HFF-Myc (cell line): ENCODE data around the gene C11orf68.

Source experiments
- DNase-seq: peaks from one replicate; pipeline ENCODE4 v3.0.0-alpha.2; 2011; ENCODE audit warnings: low read depth; ENCODE audit errors: extremely low read depth
- H3K4me3 ChIP-seq: replicated peaks from 2 replicates; pipeline ENCODE4 v1.5.1; 2011; ENCODE audit warnings: low read depth, mild to moderate bottlenecking, control low read depth, low read length
- TF ChIP-seq, protein P1 (sequence below): IDR thresholded peaks from 2 replicates; pipeline ENCODE4 v1.5.1; 2012; ENCODE audit warnings: mild to moderate bottlenecking, low read depth, low read length, control low read depth; ENCODE audit errors: missing control alignments

The C11orf68 gene

DNA sequence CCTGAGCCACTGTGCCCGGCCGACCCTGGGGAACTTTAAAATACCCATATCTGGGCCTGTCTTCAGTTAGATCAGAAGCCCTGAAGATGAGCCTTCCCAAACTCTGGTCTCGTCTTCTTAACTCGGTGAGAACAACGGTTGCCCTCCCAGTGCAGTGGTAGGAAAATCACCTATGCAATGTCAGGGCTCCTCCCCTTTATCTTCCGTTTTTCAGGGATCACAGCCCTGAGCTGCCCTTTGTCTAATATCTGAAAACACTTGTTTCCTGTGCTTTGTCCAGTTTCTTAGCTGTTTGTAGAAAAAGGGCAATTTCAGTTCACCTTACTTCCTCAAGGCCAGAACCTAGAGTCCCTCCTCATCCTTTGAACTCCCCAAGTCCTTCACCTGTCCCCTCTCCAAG lies 9.8 kb upstream of the C11orf68 start:
- no peak overlapping the region for H3K4me3 ChIP-seq
- TF ChIP-seq, protein P1, sequence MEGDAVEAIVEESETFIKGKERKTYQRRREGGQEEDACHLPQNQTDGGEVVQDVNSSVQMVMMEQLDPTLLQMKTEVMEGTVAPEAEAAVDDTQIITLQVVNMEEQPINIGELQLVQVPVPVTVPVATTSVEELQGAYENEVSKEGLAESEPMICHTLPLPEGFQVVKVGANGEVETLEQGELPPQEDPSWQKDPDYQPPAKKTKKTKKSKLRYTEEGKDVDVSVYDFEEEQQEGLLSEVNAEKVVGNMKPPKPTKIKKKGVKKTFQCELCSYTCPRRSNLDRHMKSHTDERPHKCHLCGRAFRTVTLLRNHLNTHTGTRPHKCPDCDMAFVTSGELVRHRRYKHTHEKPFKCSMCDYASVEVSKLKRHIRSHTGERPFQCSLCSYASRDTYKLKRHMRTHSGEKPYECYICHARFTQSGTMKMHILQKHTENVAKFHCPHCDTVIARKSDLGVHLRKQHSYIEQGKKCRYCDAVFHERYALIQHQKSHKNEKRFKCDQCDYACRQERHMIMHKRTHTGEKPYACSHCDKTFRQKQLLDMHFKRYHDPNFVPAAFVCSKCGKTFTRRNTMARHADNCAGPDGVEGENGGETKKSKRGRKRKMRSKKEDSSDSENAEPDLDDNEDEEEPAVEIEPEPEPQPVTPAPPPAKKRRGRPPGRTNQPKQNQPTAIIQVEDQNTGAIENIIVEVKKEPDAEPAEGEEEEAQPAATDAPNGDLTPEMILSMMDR, result no peak
- no peak for DNase-seq

DNA sequence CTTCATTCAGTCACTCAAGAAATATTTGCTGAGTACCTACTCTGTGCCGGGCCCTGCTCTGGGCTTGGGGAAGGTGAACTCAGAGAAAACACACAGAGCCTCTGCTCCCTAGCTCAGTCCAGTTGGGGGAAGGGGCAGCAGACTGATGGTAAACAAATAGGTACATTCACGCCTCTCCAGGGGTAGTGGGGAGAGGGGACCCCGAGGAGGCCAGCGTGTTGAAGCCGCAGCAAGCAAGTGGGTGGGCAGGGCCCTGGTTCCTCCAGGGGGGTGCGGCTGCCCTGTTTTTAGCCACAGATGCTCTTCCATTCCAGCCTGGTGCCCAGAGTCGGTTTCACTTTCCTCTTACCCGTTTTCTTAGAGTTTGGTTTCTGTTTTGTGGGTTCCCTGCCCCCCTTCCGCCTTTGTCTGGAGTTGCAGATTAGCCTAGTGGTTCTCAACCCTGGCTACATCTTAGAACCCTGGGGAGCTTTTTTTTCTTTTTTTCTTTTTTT lies 9.1 kb upstream of the C11orf68 start:
- no peak for DNase-seq
- TF ChIP-seq, protein P1, result no peak
- H3K4me3 ChIP-seq, result no peak overlapping the region

DNA sequence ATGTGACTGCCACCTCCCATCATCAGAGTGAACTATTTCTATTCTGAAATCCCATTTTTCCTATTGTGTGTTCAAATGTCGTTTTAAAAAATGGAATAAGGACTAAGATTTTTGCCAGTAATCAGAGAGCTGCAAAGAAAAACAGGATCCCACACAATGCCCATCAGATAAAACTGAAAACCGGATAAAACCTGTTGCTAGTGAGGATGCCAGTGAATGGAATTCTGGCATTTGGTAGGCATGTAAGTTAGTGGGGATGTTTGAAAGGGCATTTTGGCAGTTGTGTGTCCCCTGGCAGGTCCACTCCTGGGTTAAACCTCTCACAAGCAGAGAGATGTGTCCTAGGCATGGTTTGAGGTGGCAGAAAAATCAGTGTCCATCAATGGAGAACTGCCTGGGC lies 6.5 kb upstream of the C11orf68 start:
- DNase-seq, result no peak
- no peak overlapping the region for H3K4me3 ChIP-seq
- TF ChIP-seq, protein P1, result no peak

DNA sequence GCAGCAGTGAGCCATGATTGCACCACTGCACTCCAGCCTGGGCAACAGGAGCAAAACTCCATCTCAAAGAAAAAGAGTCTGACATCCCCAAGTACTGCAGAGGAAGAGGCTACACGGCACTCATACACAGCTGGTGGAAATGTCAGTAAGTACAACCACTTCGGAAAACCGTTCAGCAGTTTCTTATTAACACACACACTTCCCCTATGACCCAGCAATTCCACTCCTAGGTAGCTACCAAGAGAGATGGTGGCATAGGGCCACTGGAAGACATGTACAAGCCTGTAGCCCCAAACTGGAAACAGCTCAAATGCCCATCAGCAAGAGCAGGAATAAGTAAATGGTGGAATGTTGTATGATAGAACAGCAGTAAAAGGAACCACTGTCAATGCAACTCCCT lies 3.7 kb upstream of the C11orf68 start:
- no peak overlapping the region for H3K4me3 ChIP-seq
- TF ChIP-seq, protein P1, result no peak
- DNase-seq, result no peak

DNA sequence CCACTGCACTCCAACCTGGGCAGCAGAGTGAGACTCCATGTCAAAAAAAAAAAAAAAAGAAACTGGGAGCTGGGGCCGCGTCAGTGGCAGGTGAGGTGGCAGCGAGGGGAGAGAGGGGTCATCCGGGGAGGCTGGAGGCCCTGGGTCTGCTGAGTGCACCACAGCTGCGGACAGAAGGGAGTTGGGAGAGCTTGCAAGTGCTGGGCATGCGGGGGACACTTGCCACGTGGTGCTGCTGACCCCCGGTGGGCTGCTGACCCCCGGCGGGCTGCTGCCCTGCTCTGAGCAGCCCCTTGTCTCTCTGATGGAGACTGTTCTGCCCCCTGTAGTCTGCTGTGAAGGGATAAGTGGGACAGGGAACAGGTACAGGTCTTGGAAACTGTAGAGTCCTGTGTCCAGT lies 3.0 kb upstream of the C11orf68 start:
- TF ChIP-seq, protein P1, result no peak
- H3K4me3 ChIP-seq, result no peak overlapping the region
- no peak for DNase-seq

DNA sequence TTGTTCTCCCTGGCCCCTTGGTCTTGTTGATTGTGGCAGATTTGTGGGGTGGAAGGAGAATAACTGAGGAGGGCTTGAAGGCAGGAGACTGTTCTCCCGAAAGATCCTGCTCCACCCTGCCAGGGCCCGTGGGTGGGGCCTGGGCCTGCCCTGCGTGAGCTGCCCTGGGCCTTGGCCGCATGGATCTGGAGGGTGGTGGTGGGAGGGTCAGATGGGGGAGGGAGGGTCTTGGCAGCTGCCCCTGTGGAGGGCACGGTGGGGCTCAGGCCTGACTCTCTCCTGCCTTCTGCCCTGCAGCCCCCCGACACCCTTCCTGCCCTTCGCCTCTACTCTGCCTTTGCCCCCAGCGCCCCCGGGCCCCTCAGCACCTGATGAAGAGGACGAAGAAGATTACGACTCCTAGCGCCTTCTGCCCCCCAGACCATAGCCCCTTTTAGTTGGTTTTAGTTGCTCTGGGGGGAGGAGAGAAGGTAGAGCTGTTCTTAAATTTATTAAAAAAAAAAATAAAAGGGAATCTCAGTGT lies 2.2 kb upstream of the C11orf68 start:
- no peak for DNase-seq
- H3K4me3 ChIP-seq, result peak overlapping the region; percentile 78
- TF ChIP-seq, protein P1, result no peak

DNA sequence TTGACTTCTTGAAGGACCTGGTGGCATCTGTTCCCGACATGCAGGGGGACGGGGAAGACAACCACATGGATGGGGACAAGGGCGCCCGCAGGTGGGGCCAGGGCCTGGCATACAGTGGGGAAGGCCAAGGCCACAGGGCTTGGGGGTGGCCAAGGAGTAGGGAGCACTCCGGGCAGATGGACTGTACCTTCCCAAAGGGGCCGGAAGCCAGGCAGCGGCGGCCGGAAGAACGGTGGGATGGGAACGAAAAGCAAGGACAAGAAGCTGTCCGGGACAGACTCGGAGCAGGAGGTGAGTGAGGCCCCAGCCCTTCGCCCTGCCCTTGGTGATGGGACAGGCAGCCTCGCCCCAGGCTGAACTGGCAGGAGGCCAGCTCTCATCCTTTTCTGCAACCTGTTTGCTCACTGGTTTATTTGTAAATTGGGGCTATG lies 1.5 kb upstream of the C11orf68 start:
- peak overlapping the region; percentile 78 for H3K4me3 ChIP-seq
- DNase-seq, result no peak
- TF ChIP-seq, protein P1, result no peak
